DOHH2 (cell line): ENCODE measurements around the gene KCTD1.

ENCODE experiments used
- CTCF ChIP-seq: fragments of 200-600 bp; sonication (generic); IDR thresholded peaks from one replicate; pipeline ENCODE4 v1.5.1; 2014; ENCODE audit warnings: antibody characterized with exemption, mild to moderate bottlenecking, low read depth, low read length; ENCODE audit not compliant: poor library complexity, severe bottlenecking
- EZH2phosphoT487 ChIP-seq: fragments of 200-600 bp; sonication (generic); IDR thresholded peaks from 2 replicates; pipeline ENCODE4 v1.6.1; 2017; ENCODE audit warnings: borderline replicate concordance, mild to moderate bottlenecking, antibody characterized with exemption, low read length, moderate library complexity, mixed read lengths

GRCh38 chr18:26503382-26503781, 45.0 kb downstream of the KCTD1 start:
- no peak for TF ChIP-seq CTCF
- no peak for TF ChIP-seq EZH2phosphoT487
